Ishikawa (cell line): ENCODE results near the gene NLN.

Experiments used
- CEBPB ChIP-seq: IDR thresholded peaks from 2 replicates; pipeline ENCODE4 v1.6.1; 2012
- CREB1 ChIP-seq: IDR thresholded peaks from 2 replicates; pipeline ENCODE4 v1.6.1; 2012; ENCODE audit warnings: low read depth
- EGR1 ChIP-seq: IDR thresholded peaks from 2 replicates; pipeline ENCODE4 v1.6.1; 2012
- EP300 ChIP-seq: IDR thresholded peaks from 2 replicates; pipeline ENCODE4 v1.6.1; 2012; ENCODE audit warnings: borderline replicate concordance
- RAD21 ChIP-seq: IDR thresholded peaks from 2 replicates; pipeline ENCODE4 v1.6.1; 2012; ENCODE audit warnings: low read depth
- TAF1 ChIP-seq: IDR thresholded peaks from 2 replicates; pipeline ENCODE4 v1.6.1; 2012; ENCODE audit warnings: low read depth, mild to moderate bottlenecking
- TCF12 ChIP-seq: IDR thresholded peaks from 2 replicates; pipeline ENCODE4 v1.6.1; 2012; ENCODE audit warnings: low read depth
- TEAD4 ChIP-seq: IDR thresholded peaks from 2 replicates; pipeline ENCODE4 v1.6.1; 2012
- USF1 ChIP-seq: IDR thresholded peaks from 2 replicates; pipeline ENCODE4 v1.6.1; 2012
- YY1 ChIP-seq: IDR thresholded peaks from 2 replicates; pipeline ENCODE4 v1.6.1; 2012; ENCODE audit warnings: low read depth
- TF ChIP-seq, protein P1 (sequence below): IDR thresholded peaks from 2 replicates; pipeline ENCODE4 v1.6.1; 2012; ENCODE audit warnings: low read depth, mild to moderate bottlenecking

DNA sequence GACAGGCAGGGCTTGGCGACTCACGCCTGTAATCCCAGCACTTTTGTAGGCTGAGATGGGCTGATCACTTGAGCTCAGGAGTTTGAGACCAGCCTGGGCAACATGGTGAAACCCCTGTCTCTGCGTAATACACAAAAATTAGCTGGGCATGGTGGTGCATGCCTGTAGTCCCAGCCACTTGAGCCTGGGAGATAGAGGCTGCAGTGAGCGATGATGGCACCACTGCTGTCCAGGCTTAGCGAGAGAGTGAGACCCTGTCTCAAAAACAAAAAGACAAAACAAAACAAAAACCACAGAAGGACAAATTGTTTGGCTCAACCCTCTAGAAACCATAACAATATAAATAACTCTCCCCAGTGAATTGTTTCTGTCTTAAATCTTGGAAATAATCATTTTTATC is 111.8 kb downstream of the NLN start:
- TF ChIP-seq TAF1 (no peak), USF1 (no peak), RAD21 (no peak), CREB1 (no peak), YY1 (no peak), EGR1 (no peak), EP300 (no peak), TCF12 (no peak), CEBPB (no peak), TEAD4 (no peak)
- TF ChIP-seq, protein P1, sequence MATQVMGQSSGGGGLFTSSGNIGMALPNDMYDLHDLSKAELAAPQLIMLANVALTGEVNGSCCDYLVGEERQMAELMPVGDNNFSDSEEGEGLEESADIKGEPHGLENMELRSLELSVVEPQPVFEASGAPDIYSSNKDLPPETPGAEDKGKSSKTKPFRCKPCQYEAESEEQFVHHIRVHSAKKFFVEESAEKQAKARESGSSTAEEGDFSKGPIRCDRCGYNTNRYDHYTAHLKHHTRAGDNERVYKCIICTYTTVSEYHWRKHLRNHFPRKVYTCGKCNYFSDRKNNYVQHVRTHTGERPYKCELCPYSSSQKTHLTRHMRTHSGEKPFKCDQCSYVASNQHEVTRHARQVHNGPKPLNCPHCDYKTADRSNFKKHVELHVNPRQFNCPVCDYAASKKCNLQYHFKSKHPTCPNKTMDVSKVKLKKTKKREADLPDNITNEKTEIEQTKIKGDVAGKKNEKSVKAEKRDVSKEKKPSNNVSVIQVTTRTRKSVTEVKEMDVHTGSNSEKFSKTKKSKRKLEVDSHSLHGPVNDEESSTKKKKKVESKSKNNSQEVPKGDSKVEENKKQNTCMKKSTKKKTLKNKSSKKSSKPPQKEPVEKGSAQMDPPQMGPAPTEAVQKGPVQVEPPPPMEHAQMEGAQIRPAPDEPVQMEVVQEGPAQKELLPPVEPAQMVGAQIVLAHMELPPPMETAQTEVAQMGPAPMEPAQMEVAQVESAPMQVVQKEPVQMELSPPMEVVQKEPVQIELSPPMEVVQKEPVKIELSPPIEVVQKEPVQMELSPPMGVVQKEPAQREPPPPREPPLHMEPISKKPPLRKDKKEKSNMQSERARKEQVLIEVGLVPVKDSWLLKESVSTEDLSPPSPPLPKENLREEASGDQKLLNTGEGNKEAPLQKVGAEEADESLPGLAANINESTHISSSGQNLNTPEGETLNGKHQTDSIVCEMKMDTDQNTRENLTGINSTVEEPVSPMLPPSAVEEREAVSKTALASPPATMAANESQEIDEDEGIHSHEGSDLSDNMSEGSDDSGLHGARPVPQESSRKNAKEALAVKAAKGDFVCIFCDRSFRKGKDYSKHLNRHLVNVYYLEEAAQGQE: no peak
